H1 (cell line): ENCODE measurements around the gene EXOC5. TPM values are rescaled to one million over a fixed set of nuclear protein-coding genes. Genes with fewer than 3 reads are reported as not detected.

Experiments used
- CTCF ChIA-PET: fragments of 300-600 bp; sonication (Branson Sonifier 250); formaldehyde crosslinking; loops from one replicate; lab custom pipeline; 2021; ENCODE audit not compliant: partially characterized antibody; lab: Charles Lee
- POLR2A ChIA-PET: fragments of 300-600 bp; sonication (Branson Sonifier 250); formaldehyde crosslinking; loops from one replicate; lab custom pipeline; 2021; ENCODE audit warnings: inconsistent platforms; ENCODE audit not compliant: partially characterized antibody; lab: Charles Lee
- DNase-seq, 2 experiments: peaks; one replicate each; pipeline versions ENCODE4 v3.0.0 to v3.0.0-alpha.2; 2010 to 2022; ENCODE audit warnings: low spot score in 2 of 2, low read depth in 1 of 2, mixed read lengths in 1 of 2
- FAIRE-seq: peaks from 2 replicates; lab custom pipeline; 2011; peaks lifted over from hg19 to GRCh38; lab: Jason Lieb, UNC
- H2AFZ ChIP-seq: 2 replicates; pipeline ENCODE4 v1.8.1; 2012; ENCODE audit warnings: low read length, inconsistent platforms
- H2AK5ac ChIP-seq: 2 replicates; pipeline ENCODE4 v1.6.1; 2013; ENCODE audit warnings: low read depth, low read length
- H2BK120ac ChIP-seq: replicated peaks from 2 replicates; pipeline ENCODE3; 2013; ENCODE audit warnings: low read depth, low read length, inconsistent platforms
- H2BK12ac ChIP-seq: 2 replicates; pipeline ENCODE4 v1.6.1; 2013; ENCODE audit warnings: low read depth, low read length
- H2BK15ac ChIP-seq: 2 replicates; pipeline ENCODE4 v1.6.1; 2013; ENCODE audit warnings: low read length
- H2BK20ac ChIP-seq: 2 replicates; pipeline ENCODE4 v1.6.1; 2013; ENCODE audit warnings: low read length
- H2BK5ac ChIP-seq: 2 replicates; pipeline ENCODE4 v1.6.1; 2013; ENCODE audit warnings: low read depth, low read length
- H3K14ac ChIP-seq: 2 replicates; pipeline ENCODE4 v1.6.1; 2013; ENCODE audit warnings: inconsistent platforms; ENCODE audit not compliant: insufficient read length
- H3K18ac ChIP-seq: 2 replicates; pipeline ENCODE4 v1.6.1; 2013; ENCODE audit warnings: low read length; ENCODE audit errors: extremely low read depth
- H3K23ac ChIP-seq: 2 replicates; pipeline ENCODE4 v1.6.1; 2013; ENCODE audit warnings: inconsistent platforms; ENCODE audit not compliant: insufficient read length
- H3K23me2 ChIP-seq: 2 replicates; pipeline ENCODE4 v1.6.1; 2013; ENCODE audit warnings: low read depth, low read length
- H3K27ac ChIP-seq: 2 replicates; pipeline ENCODE4 v1.6.1; 2011; ENCODE audit warnings: low read depth, low read length, inconsistent platforms
- H3K27me3 ChIP-seq, 4 experiments: replicated peaks in 1 of 4; 1 replicate in 1 of 4; 2 replicates in 3 of 4; pipeline versions ENCODE4 v1.6.1 to v1.8.1; 2011 to 2013; ENCODE audit warnings: low read length in 3 of 4, mild to moderate bottlenecking in 3 of 4, inconsistent platforms in 2 of 4, mixed read lengths in 2 of 4, moderate library complexity in 1 of 4; ENCODE audit not compliant: control insufficient read depth in 3 of 4, insufficient read depth in 3 of 4; ENCODE audit errors: extremely low read depth in 1 of 4
- H3K36me3 ChIP-seq, 4 experiments: 2 replicates each; pipeline versions ENCODE4 v1.6.1 to v1.8.1; 2011 to 2013; ENCODE audit warnings: mild to moderate bottlenecking in 4 of 4, low read length in 3 of 4, moderate library complexity in 2 of 4, control low read depth in 1 of 4, inconsistent platforms in 1 of 4; ENCODE audit not compliant: insufficient read depth in 4 of 4, control insufficient read depth in 2 of 4
- H3K4ac ChIP-seq: replicated peaks from 2 replicates; pipeline ENCODE3; 2013; ENCODE audit warnings: low read length, low read depth, mixed read lengths, inconsistent platforms; ENCODE audit not compliant: insufficient read length
- H3K4me1 ChIP-seq, 4 experiments: replicated peaks in 1 of 4; 1 replicate in 1 of 4; 2 replicates in 3 of 4; pipeline versions ENCODE4 v1.6.1 to v1.8.1; 2011 to 2013; ENCODE audit warnings: low read length in 3 of 4, inconsistent platforms in 2 of 4, mixed read lengths in 1 of 4; ENCODE audit not compliant: insufficient read depth in 4 of 4, control insufficient read depth in 3 of 4
- H3K4me2 ChIP-seq, 2 experiments: 2 replicates each; pipeline versions ENCODE4 v1.6.1 to v1.8.1; 2011 to 2013; ENCODE audit warnings: low read depth in 2 of 2, low read length in 2 of 2, control low read depth in 1 of 2, inconsistent platforms in 1 of 2, mild to moderate bottlenecking in 1 of 2; ENCODE audit not compliant: insufficient read depth in 1 of 2
- H3K4me3 ChIP-seq, 4 experiments: fragments of 200-600, 300-600 bp in 1 of 4; sonication (generic), shearing (Covaris generic), sonication (Bioruptor Twin) in 1 of 4; 2 replicates each; pipeline versions ENCODE4 v1.5.1 to v1.8.1; 2011 to 2016; ENCODE audit warnings: low read length in 4 of 4, low read depth in 3 of 4, control low read depth in 2 of 4, inconsistent platforms in 2 of 4, mild to moderate bottlenecking in 2 of 4, mixed read lengths in 1 of 4, moderate library complexity in 1 of 4; ENCODE audit not compliant: insufficient read depth in 2 of 4; ENCODE audit errors: extremely low read depth in 1 of 4
- H3K56ac ChIP-seq: replicated peaks from 2 replicates; pipeline ENCODE3; 2013; ENCODE audit warnings: low read depth, mild to moderate bottlenecking, mixed read lengths, low read length, inconsistent platforms; ENCODE audit not compliant: insufficient read length
- H3K79me1 ChIP-seq: 2 replicates; pipeline ENCODE4 v1.6.1; 2013; ENCODE audit warnings: low read depth, low read length, control low read depth
- H3K79me2 ChIP-seq, 2 experiments: 2 replicates each; pipeline versions ENCODE4 v1.6.1 to v1.8.1; 2012 to 2013; ENCODE audit warnings: low read length in 2 of 2, mild to moderate bottlenecking in 2 of 2, inconsistent platforms in 1 of 2; ENCODE audit not compliant: insufficient read depth in 2 of 2, control insufficient read depth in 1 of 2
- H3K9ac ChIP-seq, 4 experiments: replicated peaks in 1 of 4; 1 replicate in 1 of 4; 2 replicates in 3 of 4; pipeline versions ENCODE4 v1.6.1 to v1.8.1; 2011 to 2013; ENCODE audit warnings: low read depth in 3 of 4, low read length in 3 of 4, control low read depth in 2 of 4, mild to moderate bottlenecking in 2 of 4, moderate library complexity in 2 of 4, inconsistent platforms in 1 of 4; ENCODE audit errors: extremely low read depth in 1 of 4
- H3K9me3 ChIP-seq, 2 experiments: 2 replicates each; pipeline versions ENCODE4 v1.6.1 to v1.8.1; 2012 to 2013; ENCODE audit warnings: mild to moderate bottlenecking in 2 of 2, moderate library complexity in 2 of 2, control low read depth in 1 of 2, inconsistent platforms in 1 of 2, low read depth in 1 of 2, low read length in 1 of 2, mixed read lengths in 1 of 2; ENCODE audit not compliant: insufficient read depth in 2 of 2
- H4K20me1 ChIP-seq, 2 experiments: replicated peaks in 1 of 2; 2 replicates each; pipeline versions ENCODE3 to v1.8.1; 2011 to 2013; ENCODE audit warnings: inconsistent platforms in 2 of 2, low read length in 2 of 2, mild to moderate bottlenecking in 1 of 2; ENCODE audit not compliant: insufficient read depth in 2 of 2, control insufficient read depth in 1 of 2
- H4K5ac ChIP-seq: 2 replicates; pipeline ENCODE4 v1.6.1; 2013; ENCODE audit warnings: low read length, low read depth, mixed read lengths, inconsistent platforms; ENCODE audit not compliant: insufficient read length
- H4K8ac ChIP-seq: 2 replicates; pipeline ENCODE4 v1.8.0; 2013; ENCODE audit warnings: mild to moderate bottlenecking, moderate library complexity, low read length, inconsistent platforms; ENCODE audit not compliant: insufficient read depth; ENCODE audit errors: extremely low read depth
- H4K91ac ChIP-seq: replicated peaks from 2 replicates; pipeline ENCODE3; 2013; ENCODE audit warnings: low read length, mixed read lengths, inconsistent platforms; ENCODE audit not compliant: insufficient read length
- CHD1 ChIP-seq: IDR thresholded peaks from 2 replicates; pipeline ENCODE4 v1.6.1; 2012; ENCODE audit warnings: low read depth, low read length, improper control_type of control experiment
- MAFK ChIP-seq: IDR thresholded peaks from 2 replicates; pipeline ENCODE4 v1.6.1; 2012; ENCODE audit warnings: low read depth, mild to moderate bottlenecking, improper control_type of control experiment, low read length
- POLR2AphosphoS5 ChIP-seq: IDR thresholded peaks from 2 replicates; pipeline ENCODE4 v1.6.1; 2011; ENCODE audit warnings: low read depth, low read length
- POU5F1 ChIP-seq: IDR thresholded peaks from 2 replicates; pipeline ENCODE4 v1.6.1; 2011; ENCODE audit warnings: low read depth, mild to moderate bottlenecking, low read length, moderate library complexity
- RAD21 ChIP-seq, 2 experiments: IDR thresholded peaks in 1 of 2; conservative IDR thresholded peaks in 1 of 2; 2 replicates each; pipeline ENCODE4 v1.6.1; 2011; ENCODE audit warnings: low read depth in 2 of 2, low read length in 2 of 2, improper control_type of control experiment in 1 of 2, inconsistent platforms in 1 of 2, mild to moderate bottlenecking in 1 of 2, moderate library complexity in 1 of 2
- RXRA ChIP-seq: IDR thresholded peaks from 2 replicates; pipeline ENCODE4 v1.6.1; 2011; ENCODE audit warnings: low read depth, mild to moderate bottlenecking, low read length, moderate library complexity; ENCODE audit not compliant: insufficient read depth
- SP1 ChIP-seq: IDR thresholded peaks from 2 replicates; pipeline ENCODE4 v1.6.1; 2011; ENCODE audit warnings: low read depth, low read length
- SUZ12 ChIP-seq: fragments of 200-600 bp; sonication (generic); IDR thresholded peaks from 2 replicates; pipeline ENCODE4 v1.6.1; 2012; ENCODE audit warnings: mild to moderate bottlenecking, inconsistent platforms, low read length, moderate library complexity, mixed read lengths
- TAF7 ChIP-seq: optimal IDR thresholded peaks from 2 replicates; pipeline ENCODE3; 2011; ENCODE audit warnings: low read depth, mild to moderate bottlenecking, inconsistent platforms, low read length, moderate library complexity, borderline replicate concordance
- YY1 ChIP-seq: IDR thresholded peaks from 2 replicates; pipeline ENCODE4 v1.6.1; 2011; ENCODE audit warnings: low read depth, mild to moderate bottlenecking, low read length
- WGBS, 2 experiments: shearing (Covaris generic) in 1 of 2; methylation state at CpG; one replicate each; pipeline versions ENCODE4 v1.1.6 to v1.1.7; 2013 to 2015; ENCODE audit warnings: low lambda C conversion rate in 2 of 2, mixed read lengths in 2 of 2, inconsistent platforms in 1 of 2, low coverage in 1 of 2, missing lambda C conversion rate in 1 of 2; ENCODE audit not compliant: insufficient replicate concordance in 2 of 2, insufficient coverage in 1 of 2, insufficient read length in 1 of 2; ENCODE audit errors: extremely low coverage in 1 of 2, missing lambda C conversion rate in 1 of 2; 5-methylcytosine and 5-hydroxymethylcytosine counted together
- polyA plus RNA-seq, 7 experiments: library from polyadenylated mRNA; depleted of rRNA in 3 of 7; stranded (reverse) in 5 of 7; unstranded in 2 of 7; fragments of >200 nt in 5 of 7; fragments of 200-250 nt in 2 of 7; gene quantifications; 1 replicate in 5 of 7; 2 replicates in 1 of 7; 4 replicates in 1 of 7; pipeline versions ENCODE4 v1.2.1 to v1.2.3, GENCODE V29; 2011 to 2013; ENCODE audit warnings: missing spikeins in 2 of 7, mixed read lengths in 2 of 7
- total RNA-seq: library from RNA; stranded (reverse); fragmentation: NEBNext Ultra II Directional; extraction: Animal tissue kit (Norgen Biotek cat#: 25700); gene quantifications from 2 replicates; pipeline ENCODE4 v1.2.1, GENCODE V29; 2021

Gene EXOC5
- total and polyA plus RNA-seq, 2 of the 8 experiments (the other 6 are each of a cell fraction or from before 2014, with no cell fraction given): 23.0 to 86.7 TPM

GRCh38 chr14:57287745-57288144 is 19.0 kb upstream of the EXOC5 start:
- no peak overlapping the region for H3K4me3 ChIP-seq
- H3K27ac ChIP-seq: no peak overlapping the region
- CTCF ChIA-PET: no interaction called here
- no peak overlapping the region for H4K91ac ChIP-seq
- no peaks in the 10 kb centered on the region for H3K4me1 ChIP-seq
- H3K9ac ChIP-seq: no peak overlapping the region
- H3K27me3 ChIP-seq: no peaks in the 10 kb centered on the region
- no peak overlapping the region for H2AFZ ChIP-seq
- no peak overlapping the region for H3K4ac ChIP-seq
- H2BK120ac ChIP-seq: no peak overlapping the region
- no peak overlapping the region for H2BK5ac ChIP-seq
- no peak overlapping the region for H3K4me2 ChIP-seq
- peaks cover 0 to 60% (median 10%) of the 10 kb centered on the region in 4 experiments; a peak in 6 of 8 replicates for H3K36me3 ChIP-seq
- no peak overlapping the region for H2BK20ac ChIP-seq
- H2BK15ac ChIP-seq: no peak overlapping the region
- no peaks in the 10 kb centered on the region for H3K23me2 ChIP-seq
- POLR2A ChIA-PET: no interaction called here
- no peak overlapping the region for H3K18ac ChIP-seq
- no peak overlapping the region for H3K14ac ChIP-seq
- TF ChIP-seq POU5F1: no peak
- no peak for TF ChIP-seq MAFK
- TF ChIP-seq SUZ12: no peak
- no peak for TF ChIP-seq RAD21 (IDR thresholded peaks at IDR 0.05 in 1 of 2, conservative IDR thresholded peaks at IDR 0.05 in 1 of 2; ENCODE audit: low read depth in 2 of 2, low read length in 2 of 2)
- no peak for TF ChIP-seq RXRA
- no peak for TF ChIP-seq POLR2AphosphoS5
- no peak for TF ChIP-seq YY1
- no peak for TF ChIP-seq SP1
- TF ChIP-seq CHD1: no peak
- no peak for TF ChIP-seq TAF7
- TF ChIP-seq, all 59 proteins: peak for 0
- Histone ChIP-seq H3K79me1 (no peaks in the 10 kb centered on the region), H4K5ac (no peak overlapping the region), H3K79me2 (no peaks in the 10 kb centered on the region), H3K23ac (no peak overlapping the region), H3K56ac (no peak overlapping the region), H4K8ac (no peak overlapping the region), H4K20me1 (no peaks in the 10 kb centered on the region), H2BK12ac (no peak overlapping the region), H2AK5ac (no peak overlapping the region), H3K9me3 (no peaks in the 10 kb centered on the region)
- FAIRE-seq: no peak
- DNase-seq: no peak
- WGBS, 2 experiments: 81% methylated on average over 2 of the region's 2 CpGs; no CpG with 5 or more reads in 1 of the 2 experiments
